Measurements from ENCODE around the gene TUBA4A. TPM values are rescaled to one million over a fixed set of nuclear protein-coding genes. Genes with fewer than 3 reads are reported as not detected.

TUBA4A gene
- total and polyA plus RNA-seq, 5 donors from 2014 or later, result 217 to 323 (median 261) TPM

DNA sequence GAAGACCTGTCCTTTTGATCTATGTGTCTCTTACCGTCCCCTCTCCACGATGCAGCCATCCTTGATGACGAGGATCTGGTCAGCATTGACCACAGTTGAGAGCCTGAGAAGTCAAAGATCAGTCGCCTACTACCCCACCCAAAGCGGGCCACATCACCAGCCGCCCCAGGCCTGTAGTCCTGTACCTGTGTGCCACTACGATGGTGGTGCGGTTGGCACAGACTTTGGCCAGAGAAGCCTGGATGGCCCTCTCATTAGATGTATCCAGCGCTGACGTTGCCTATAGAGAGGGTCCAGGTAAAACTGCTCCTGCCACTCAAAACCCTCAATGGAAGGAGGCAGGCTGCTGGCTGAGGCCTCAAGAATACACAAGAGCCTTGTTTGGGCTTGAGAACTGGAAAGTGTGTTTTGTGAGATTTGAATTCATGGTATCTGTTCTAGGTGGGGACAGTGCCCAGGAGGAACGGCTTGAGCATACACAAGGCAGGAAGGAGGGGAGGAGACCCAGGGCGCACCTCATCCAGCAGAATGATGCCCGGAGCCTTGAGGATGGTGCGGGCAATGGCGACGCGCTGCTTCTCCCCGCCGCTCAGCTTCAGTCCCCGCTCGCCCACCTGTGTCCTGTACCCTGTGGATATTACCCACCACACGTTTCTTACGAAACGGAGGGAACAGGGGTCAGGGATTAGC is 43.4 kb downstream of the TUBA4A start:
- peaks cover 16% of the 10 kb centered on the region for H3K36me3 ChIP-seq (ENCODE audit: control insufficient read depth, insufficient read depth, low read length)
- no peak for ATAC-seq (ENCODE audit: low read depth in 2 of 2)
- Mint-ChIP-seq H3K9me3 (no peaks in the 10 kb centered on the region), H3K27me3 (peaks cover 4% of the 10 kb centered on the region), H3K36me3 (peaks cover 4% of the 10 kb centered on the region), H3K27ac (peak overlapping the region in 2 of 3 donors; percentile 71 to 81), H3K4me1 (peaks cover 7 to 43% (median 18%) of the 10 kb centered on the region in 4 donors), H3K4me3 (peak overlapping the region in 1 of 4 donors; percentile 80)
- H3K4me3 ChIP-seq (ENCODE audit: low read depth, low read length), result no peak overlapping the region
- peak overlapping the region; percentile 67 for H3K27ac ChIP-seq (ENCODE audit: insufficient read depth, low read length, poor library complexity, severe bottlenecking)
- H3K27me3 ChIP-seq (ENCODE audit: control insufficient read depth, insufficient read depth, low read length), result no peaks in the 10 kb centered on the region
- no peaks in the 10 kb centered on the region for H3K9me3 ChIP-seq (ENCODE audit: control insufficient read depth in 2 of 2, low read length in 2 of 2)
- no peak for DNase-seq
- peaks cover 26% of the 10 kb centered on the region for H3K4me1 ChIP-seq (ENCODE audit: control insufficient read depth, insufficient read depth, low read length, poor library complexity, severe bottlenecking)

DNA sequence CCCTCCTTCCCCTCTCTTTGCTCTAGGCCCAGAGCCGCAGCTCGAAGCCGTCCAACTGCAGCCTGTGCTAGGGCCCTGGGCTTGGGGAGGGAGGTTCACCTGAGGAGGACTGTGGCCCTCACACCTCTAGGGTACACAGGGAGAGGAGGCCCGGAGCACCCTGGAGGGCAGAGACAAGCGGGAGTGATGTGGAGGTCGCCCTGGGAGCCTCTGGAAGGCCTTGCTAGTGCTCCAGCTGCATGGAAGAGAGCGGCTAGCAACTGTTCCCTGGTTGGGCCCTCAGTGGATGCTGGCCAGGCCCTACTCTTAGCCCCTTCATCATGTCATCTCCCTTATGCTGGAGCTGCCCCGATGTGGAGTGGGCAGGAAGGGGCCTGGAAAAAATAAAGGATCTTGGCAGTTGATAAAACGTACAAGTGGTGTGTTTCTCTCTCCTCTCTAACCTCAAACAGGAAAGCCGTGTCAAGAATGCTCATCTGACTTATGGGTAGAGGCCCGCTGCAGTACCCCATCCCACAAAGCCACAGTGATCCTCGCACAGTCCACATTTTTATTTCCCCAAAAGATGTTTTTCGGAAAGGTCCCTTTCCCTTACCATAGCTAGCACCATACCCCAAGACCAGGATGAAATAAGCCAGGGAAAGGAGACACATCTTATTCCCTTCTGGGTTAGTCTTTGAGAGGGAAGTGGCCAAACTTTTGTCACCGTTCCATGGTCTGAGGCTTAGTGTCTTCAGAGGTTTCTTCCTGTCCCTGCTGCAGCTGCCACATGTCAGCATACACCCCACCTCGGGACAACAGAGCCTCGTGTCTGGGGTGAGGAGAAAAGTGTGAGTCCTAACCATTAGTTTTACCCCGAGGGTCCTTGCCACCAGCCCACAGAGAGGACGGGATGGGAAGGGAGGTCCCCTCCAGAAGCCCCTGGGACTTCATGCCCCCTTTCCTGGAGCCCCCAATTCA is 44.2 kb downstream of the TUBA4A start:
- DNase-seq, result no peak
- Mint-ChIP-seq H3K4me3 (peak overlapping the region; percentile 33 to 80 (median 58)), H3K27me3 (peaks cover 4% of the 10 kb centered on the region), H3K27ac (peak overlapping the region in 2 of 3 donors; percentile 71 to 81), H3K4me1 (peaks cover 6 to 41% (median 18%) of the 10 kb centered on the region in 4 donors), H3K36me3 (no peaks in the 10 kb centered on the region), H3K9me3 (no peaks in the 10 kb centered on the region)
- Histone ChIP-seq H3K27me3 (ENCODE audit: control insufficient read depth, insufficient read depth, low read length) (no peaks in the 10 kb centered on the region), H3K4me3 (ENCODE audit: low read depth, low read length) (no peak overlapping the region), H3K27ac (ENCODE audit: insufficient read depth, low read length, poor library complexity, severe bottlenecking) (no peak overlapping the region), H3K36me3 (ENCODE audit: control insufficient read depth, insufficient read depth, low read length) (peaks cover 16% of the 10 kb centered on the region), H3K9me3 (ENCODE audit: control insufficient read depth in 2 of 2, low read length in 2 of 2) (no peaks in the 10 kb centered on the region), H3K4me1 (ENCODE audit: control insufficient read depth, insufficient read depth, low read length, poor library complexity, severe bottlenecking) (peaks cover 26% of the 10 kb centered on the region)
- no peak for ATAC-seq (ENCODE audit: low read depth in 2 of 2)

DNA sequence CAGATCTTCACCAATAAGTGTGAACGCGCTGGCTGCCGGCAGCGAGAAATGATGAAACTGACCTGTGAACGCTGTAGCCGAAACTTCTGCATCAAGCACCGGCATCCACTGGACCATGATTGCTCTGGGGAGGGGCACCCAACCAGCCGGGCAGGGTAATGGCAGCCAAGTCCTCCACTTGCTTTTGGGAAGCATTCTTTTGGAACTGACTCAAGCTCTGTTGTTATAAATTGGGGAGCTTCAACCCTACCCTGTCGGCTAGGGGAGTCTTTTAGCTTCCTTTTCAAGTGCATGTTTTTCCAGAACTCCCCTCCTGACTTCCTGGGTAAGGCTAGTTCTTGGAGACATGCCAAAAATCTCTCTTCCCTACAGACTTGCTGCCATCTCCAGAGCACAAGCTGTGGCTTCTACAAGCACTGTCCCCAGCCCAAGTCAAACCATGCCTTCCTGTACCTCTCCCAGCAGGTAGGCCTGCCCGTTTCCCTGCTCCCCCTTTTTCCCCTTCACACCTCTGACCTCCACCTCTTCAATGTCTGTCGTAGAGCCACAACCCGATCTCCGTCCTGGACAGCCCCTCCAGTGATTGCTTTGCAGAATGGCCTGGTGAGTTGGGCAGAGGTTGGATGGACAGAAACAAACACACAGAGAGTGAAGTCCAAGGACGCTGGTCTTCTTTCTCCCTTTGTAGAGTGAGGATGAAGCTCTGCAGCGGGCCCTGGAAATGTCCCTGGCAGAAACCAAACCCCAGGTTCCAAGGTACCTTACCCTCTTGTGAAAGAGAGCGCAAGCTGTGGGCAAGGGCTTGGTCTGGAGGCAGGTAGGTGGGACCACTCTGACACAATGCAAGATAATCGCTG is 45.6 kb downstream of the TUBA4A start:
- Mint-ChIP-seq H3K27ac (peak overlapping the region; percentile 79 to 91 (median 81)), H3K4me3 (peak overlapping the region; percentile 78 to 96 (median 94)), H3K36me3 (no peaks in the 10 kb centered on the region), H3K27me3 (peaks cover 4% of the 10 kb centered on the region), H3K4me1 (peaks cover 6 to 41% (median 18%) of the 10 kb centered on the region in 4 donors), H3K9me3 (no peaks in the 10 kb centered on the region)
- ATAC-seq (ENCODE audit: low read depth in 2 of 2) (no peak), DNase-seq (no peak)
- Histone ChIP-seq H3K36me3 (ENCODE audit: control insufficient read depth, insufficient read depth, low read length) (peaks cover 16% of the 10 kb centered on the region), H3K27me3 (ENCODE audit: control insufficient read depth, insufficient read depth, low read length) (no peaks in the 10 kb centered on the region), H3K27ac (ENCODE audit: insufficient read depth, low read length, poor library complexity, severe bottlenecking) (no peak overlapping the region), H3K4me1 (ENCODE audit: control insufficient read depth, insufficient read depth, low read length, poor library complexity, severe bottlenecking) (peaks cover 26% of the 10 kb centered on the region), H3K9me3 (ENCODE audit: control insufficient read depth in 2 of 2, low read length in 2 of 2) (no peaks in the 10 kb centered on the region), H3K4me3 (ENCODE audit: low read depth, low read length) (peak overlapping the region; percentile 74)

DNA sequence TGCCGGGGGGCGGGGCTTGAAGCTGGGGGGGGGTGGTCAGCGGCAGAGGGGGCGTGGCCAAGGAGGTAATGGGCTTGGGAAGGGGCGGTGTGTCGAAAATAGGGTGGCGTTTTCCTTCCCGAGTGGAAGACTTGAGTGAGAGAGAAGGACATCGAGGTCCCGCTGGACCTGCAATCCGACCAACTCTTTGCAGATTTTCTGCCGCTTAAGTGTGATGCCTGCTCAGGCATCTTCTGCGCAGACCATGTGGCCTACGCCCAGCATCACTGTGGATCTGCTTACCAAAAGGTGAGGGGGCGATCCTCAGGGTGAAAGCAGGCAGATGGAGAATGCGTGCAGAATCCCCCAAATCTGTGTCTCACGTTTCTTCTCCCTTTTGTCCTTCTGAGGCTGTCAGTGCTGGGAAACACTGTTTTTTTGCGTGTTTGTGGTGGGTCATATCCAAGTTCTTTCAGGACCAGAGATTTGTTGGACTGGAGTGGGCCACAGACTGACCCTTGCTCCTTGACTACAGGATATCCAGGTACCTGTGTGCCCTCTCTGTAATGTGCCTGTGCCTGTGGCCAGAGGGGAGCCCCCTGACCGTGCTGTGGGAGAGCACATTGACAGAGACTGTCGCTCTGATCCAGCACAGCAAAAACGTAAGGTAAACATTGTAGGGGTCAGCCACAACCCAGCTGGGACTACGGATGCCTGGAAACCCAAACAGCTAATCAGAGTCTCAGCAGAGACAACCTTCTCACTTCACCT is 46.4 kb downstream of the TUBA4A start:
- Mint-ChIP-seq H3K4me1 (peaks cover 6 to 41% (median 18%) of the 10 kb centered on the region in 4 donors), H3K27ac (peak overlapping the region; percentile 43 to 79 (median 65)), H3K27me3 (peaks cover 4% of the 10 kb centered on the region), H3K9me3 (peaks cover 0 to 2% (median 0%) of the 10 kb centered on the region in 7 donors), H3K4me3 (peak overlapping the region; percentile 93 to 99 (median 96)), H3K36me3 (no peaks in the 10 kb centered on the region)
- Histone ChIP-seq H3K9me3 (ENCODE audit: control insufficient read depth in 2 of 2, low read length in 2 of 2) (no peaks in the 10 kb centered on the region), H3K36me3 (ENCODE audit: control insufficient read depth, insufficient read depth, low read length) (peaks cover 16% of the 10 kb centered on the region), H3K27me3 (ENCODE audit: control insufficient read depth, insufficient read depth, low read length) (no peaks in the 10 kb centered on the region), H3K4me3 (ENCODE audit: low read depth, low read length) (peak overlapping the region; percentile 74), H3K4me1 (ENCODE audit: control insufficient read depth, insufficient read depth, low read length, poor library complexity, severe bottlenecking) (peaks cover 26% of the 10 kb centered on the region), H3K27ac (ENCODE audit: insufficient read depth, low read length, poor library complexity, severe bottlenecking) (peak overlapping the region; percentile 92)
- DNase-seq (no peak), ATAC-seq (ENCODE audit: low read depth in 2 of 2) (no peak)

DNA sequence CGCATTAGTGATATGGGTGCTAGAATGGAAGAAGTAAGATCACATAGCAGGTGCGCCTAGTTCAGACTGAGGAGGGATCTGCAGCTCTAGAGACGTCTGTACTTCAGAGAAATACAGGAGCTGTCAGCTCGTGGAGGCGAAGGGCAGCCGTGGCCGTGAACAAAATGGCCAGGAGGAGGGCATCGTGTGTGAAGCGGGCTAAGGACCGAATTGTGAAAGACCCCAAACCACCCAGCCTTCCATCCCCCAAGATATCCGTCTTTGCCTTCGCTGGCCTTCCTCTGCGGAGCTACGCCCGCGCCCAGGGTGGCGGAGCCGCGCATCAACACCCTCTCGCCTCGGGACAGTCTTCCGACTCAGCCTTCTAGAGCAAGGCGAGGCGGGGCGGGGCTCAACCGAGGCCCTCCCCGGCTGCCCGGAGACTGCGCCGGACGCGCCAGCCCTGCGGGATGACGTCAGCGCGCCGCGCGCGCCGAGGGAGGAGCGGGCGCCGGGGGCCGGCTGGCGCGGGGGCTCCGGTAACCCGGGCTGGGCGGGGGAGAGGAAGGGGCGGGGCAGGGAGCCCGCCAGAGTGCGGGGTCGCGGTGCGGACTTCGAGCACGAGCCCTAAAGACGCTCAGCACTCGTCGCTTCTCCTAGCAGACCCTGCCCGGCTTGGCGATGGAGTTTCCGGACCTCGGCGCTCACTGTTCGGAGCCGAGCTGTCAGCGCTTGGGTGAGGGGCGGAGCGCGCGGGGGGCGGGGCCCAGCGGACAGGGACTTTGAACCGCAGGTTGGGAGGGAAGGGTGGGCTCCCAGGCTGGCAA is 47.2 kb downstream of the TUBA4A start, which contains the start of gene ZFAND2B:
TSS of gene ZFAND2B (plus strand) at position 455 of the 806 bp plus-strand sequence. CDS start at position 661, 206 bp downstream.
- no peaks in the 10 kb centered on the region for H3K9me3 ChIP-seq (ENCODE audit: control insufficient read depth in 2 of 2, low read length in 2 of 2)
- H3K4me3 ChIP-seq (ENCODE audit: low read depth, low read length), result peak within 1 kb of the TSS; percentile 81
- peaks cover 16% of the 10 kb centered on the region for H3K36me3 ChIP-seq (ENCODE audit: control insufficient read depth, insufficient read depth, low read length)
- Mint-ChIP-seq H3K27me3 (peaks cover 4% of the 10 kb centered on the region), H3K4me3 (peak within 1 kb of the TSS; percentile 93 to 99 (median 96)), H3K9me3 (peaks cover 0 to 2% (median 0%) of the 10 kb centered on the region in 7 donors), H3K4me1 (peaks cover 6 to 38% (median 17%) of the 10 kb centered on the region in 4 donors), H3K27ac (peak within 1 kb of the TSS; percentile 79 to 99 (median 96)), H3K36me3 (no peaks in the 10 kb centered on the region)
- H3K27me3 ChIP-seq (ENCODE audit: control insufficient read depth, insufficient read depth, low read length), result no peaks in the 10 kb centered on the region
- peak; percentile 93 to 95 for ATAC-seq (ENCODE audit: low read depth in 2 of 2)
- peaks cover 23% of the 10 kb centered on the region for H3K4me1 ChIP-seq (ENCODE audit: control insufficient read depth, insufficient read depth, low read length, poor library complexity, severe bottlenecking)
- H3K27ac ChIP-seq (ENCODE audit: insufficient read depth, low read length, poor library complexity, severe bottlenecking), result peak within 1 kb of the TSS; percentile 92
- DNase-seq, result peak; percentile 94 to 96 (median 95)

DNA sequence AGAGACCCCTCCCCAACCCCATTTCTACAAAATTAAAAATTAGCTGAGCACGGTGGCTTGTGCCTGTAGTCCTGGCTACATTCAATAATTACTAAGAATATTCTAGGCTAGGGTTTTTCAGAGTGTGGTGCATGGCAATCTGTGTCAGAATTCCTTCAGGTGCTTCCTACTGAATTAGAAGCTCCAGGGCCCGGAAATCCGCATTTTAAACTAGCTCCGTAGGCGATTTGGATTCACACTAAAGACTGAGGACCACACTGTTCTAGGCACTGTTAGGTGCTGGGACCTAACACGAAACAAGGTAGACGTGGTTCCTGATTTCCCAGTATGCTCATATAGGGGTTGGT is 47.8 kb downstream of the TUBA4A start:
- H3K27ac Mint-ChIP-seq, result peak overlapping the region; percentile 79 to 99 (median 96)
- peaks cover 16% of the 10 kb centered on the region for H3K36me3 ChIP-seq (ENCODE audit: control insufficient read depth, insufficient read depth, low read length)
- peaks cover 6 to 33% (median 14%) of the 10 kb centered on the region in 4 donors for H3K4me1 Mint-ChIP-seq
- H3K4me3 Mint-ChIP-seq, result peak overlapping the region; percentile 93 to 99 (median 96)
- peaks cover 4% of the 10 kb centered on the region for H3K27me3 Mint-ChIP-seq
- H3K27me3 ChIP-seq (ENCODE audit: control insufficient read depth, insufficient read depth, low read length), result no peaks in the 10 kb centered on the region
- peak overlapping the region; percentile 81 for H3K4me3 ChIP-seq (ENCODE audit: low read depth, low read length)
- no peaks in the 10 kb centered on the region for H3K36me3 Mint-ChIP-seq
- peaks cover 0 to 2% (median 0%) of the 10 kb centered on the region in 7 donors for H3K9me3 Mint-ChIP-seq
- H3K4me1 ChIP-seq (ENCODE audit: control insufficient read depth, insufficient read depth, low read length, poor library complexity, severe bottlenecking), result peaks cover 19% of the 10 kb centered on the region
- DNase-seq (no peak), ATAC-seq (ENCODE audit: low read depth in 2 of 2) (no peak)
- H3K27ac ChIP-seq (ENCODE audit: insufficient read depth, low read length, poor library complexity, severe bottlenecking), result peak overlapping the region; percentile 92
- H3K9me3 ChIP-seq (ENCODE audit: control insufficient read depth in 2 of 2, low read length in 2 of 2), result no peaks in the 10 kb centered on the region
